NCI-H460 (cell line): ENCODE data around the gene WDR4. TPM values are rescaled to one million over a fixed set of nuclear protein-coding genes. Genes with fewer than 3 reads are reported as not detected.
"Not testable (repeated sequence)": the region's sequence is repeated elsewhere in the genome, so short reads cannot be mapped to it uniquely, and the experiment has no call there.

Experiments used
- DNase-seq: peaks from one replicate; pipeline ENCODE4 v3.0.0-alpha.2; 2016; ENCODE audit warnings: low read depth; ENCODE audit errors: extremely low read depth
- total RNA-seq: library from RNA; depleted of rRNA; stranded (reverse); fragments of >200 nt; shearing (Covaris generic); gene quantifications from 2 replicates; pipeline ENCODE4 v1.2.3, GENCODE V29; 2014; rRNA removed

Gene WDR4
- total RNA-seq, 1 experiment from 2014 or later: 9.8 TPM

DNA sequence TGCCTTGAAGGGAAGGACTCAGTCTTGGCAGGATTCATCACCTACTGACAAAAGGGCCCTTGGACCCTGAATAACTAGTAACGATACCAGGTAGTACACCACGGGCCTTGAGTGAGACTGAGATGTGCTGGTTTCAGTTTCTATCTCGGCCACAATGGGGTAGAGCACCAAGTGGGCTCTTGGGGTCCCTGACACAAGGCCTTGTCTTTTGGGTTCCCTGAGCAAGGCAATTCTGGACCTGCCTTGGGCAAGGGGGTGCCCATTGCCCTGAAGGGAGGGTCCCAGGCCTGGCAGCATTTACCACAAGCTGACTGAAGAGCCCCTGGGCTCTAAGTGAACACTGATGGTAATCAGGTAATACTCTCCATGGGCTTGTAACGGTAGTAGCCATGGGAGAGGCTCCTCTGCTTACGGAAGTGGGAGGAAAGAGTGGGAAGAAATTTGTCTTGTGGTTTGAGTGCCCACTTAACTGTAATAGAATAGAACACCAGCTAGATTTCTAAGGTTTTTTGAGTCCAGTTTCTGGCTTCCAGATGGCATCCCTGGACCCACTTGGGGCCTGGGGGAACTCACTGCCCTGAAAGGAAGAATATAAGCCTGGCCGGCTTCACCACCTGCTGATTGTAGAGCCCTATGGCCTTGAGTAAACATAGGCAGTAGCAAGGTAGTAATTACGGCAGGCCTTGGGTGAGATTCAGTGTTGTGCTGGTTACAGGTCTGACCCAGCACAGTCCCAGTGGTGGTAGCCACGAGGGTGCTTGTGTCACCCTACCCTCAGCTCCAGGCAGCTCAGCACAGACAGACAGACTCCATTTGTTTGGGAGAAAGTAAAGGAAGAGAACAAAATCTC lies 58.5 kb downstream of the WDR4 start:
- DNase-seq: no peak

DNA sequence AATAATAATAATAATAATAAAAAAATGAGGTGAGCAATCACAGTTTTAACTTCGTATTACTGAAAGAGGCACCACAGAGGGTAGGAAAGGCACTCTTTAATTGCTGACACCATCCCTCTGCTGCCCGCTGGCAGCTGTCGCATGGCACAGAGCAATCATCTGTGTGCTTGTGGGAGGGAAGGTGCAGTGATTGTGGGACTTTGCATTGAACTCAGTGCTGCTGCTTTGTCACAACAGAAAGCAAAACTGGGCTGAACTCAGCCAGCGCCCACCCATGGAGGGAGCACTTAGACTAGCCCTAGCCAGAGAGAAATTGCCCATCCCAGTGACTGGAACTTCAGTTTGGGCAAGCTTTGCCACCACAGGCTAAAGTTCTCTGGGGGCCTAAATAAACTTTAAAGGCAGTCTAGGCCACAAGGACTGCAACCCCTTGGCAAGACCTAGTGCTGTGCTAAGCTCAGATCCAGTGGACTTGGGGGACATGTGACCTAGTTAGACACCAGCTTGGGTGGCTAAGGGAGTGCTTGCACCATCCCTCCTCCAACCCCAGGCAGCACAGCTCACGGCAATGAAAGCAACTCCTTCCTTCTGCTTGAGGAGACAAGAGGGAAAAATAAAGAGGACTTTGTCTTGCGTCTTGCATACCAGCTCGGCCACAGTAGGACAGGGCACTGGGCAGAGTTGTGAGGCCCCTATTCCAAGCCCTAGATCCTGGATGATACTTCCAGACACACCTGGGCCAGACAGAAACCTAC lies 59.3 kb downstream of the WDR4 start:
- no peak for DNase-seq

DNA sequence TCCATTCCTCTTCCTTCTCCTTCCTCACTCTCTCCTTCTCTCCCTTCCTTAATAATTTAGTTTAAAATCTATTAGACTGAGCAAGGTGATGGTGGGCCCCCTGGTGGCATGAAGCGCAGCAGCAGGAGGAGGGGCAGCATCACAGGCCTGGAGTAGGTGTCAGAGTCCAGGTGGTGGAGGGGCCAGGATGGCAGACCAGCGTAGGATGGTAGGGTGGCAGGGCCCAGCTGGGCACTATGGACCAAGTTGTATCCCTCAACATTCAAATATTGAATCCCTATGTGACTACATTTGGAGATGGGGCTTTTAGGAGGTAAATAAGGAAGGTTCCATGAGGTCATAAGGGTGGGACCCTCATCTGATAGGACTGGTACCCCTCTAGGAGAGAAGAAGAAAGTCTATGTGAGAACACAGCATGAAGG lies 61.0 kb downstream of the WDR4 start:
- DNase-seq: no peak

DNA sequence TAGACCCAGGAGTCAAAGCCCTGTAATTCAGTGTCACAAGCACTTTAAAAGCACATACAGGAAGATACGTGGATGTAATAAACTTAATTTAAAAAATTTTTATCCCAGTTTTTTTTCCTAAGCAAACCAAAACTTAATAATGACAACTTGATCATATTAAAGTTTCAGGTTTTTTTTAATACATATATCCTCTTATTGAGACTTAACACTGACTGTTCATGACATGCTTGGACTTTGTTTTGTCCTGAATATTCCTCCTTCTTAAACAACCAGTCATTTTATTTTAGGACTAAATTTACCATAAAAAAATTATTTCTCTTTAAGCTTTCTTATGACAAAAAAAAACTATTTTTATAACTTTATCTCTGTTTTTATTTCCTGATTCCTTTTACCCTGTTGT lies 64.1 kb downstream of the WDR4 start:
- DNase-seq: no peak

DNA sequence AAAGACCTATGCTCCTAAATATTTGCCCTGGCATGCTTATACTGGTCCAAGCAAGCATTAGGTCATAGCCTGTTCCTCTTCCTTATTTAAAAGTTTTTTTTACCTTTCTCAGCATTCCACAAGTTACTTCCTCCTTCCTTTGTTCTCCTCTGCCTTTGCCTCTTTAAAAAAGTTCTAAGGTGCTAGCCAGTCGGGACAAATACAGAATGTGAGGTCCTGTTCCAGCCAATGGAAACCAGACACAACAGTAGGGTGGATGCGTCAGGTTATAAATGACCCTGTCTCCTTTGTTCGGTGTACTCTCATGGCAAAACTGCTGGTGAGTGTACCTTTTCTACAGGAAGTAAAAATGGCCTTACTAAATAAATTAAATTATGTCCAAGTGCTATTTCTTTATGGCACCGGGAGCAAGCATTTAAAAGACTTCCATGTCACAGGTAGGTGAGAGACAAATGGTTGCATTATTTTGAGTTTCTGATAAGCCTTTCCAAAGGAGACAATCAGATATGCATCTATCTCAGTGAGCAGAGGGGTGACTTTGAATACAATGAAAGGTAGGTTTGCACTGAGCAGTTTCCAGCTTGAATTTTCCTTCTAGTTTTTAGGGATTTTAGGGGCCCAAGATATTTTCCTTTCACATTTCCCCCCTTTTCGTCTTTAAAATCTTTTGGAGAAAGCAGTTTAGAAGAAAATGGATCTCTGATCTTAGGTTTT lies 66.7 kb downstream of the WDR4 start:
- not testable (repeated sequence) for DNase-seq

DNA sequence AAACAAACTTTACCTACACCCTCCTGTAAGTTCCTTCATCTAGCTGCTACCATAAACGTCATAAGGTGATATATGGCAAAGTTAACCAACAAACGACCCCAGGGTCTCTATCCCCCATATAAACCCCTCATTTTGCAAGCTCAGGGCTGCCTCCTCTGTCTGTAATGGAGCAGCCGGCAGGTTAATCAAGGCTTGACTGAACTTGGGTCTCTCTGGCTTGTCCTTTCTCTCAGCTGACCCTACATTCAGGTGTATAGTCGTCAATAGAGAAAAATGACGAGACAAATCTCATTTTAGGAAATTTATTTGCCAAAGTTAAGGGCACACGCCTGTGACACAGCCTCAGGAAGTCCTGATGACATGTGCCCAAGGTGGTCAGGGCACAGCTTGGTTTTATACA lies 67.4 kb downstream of the WDR4 start:
- no peak for DNase-seq

DNA sequence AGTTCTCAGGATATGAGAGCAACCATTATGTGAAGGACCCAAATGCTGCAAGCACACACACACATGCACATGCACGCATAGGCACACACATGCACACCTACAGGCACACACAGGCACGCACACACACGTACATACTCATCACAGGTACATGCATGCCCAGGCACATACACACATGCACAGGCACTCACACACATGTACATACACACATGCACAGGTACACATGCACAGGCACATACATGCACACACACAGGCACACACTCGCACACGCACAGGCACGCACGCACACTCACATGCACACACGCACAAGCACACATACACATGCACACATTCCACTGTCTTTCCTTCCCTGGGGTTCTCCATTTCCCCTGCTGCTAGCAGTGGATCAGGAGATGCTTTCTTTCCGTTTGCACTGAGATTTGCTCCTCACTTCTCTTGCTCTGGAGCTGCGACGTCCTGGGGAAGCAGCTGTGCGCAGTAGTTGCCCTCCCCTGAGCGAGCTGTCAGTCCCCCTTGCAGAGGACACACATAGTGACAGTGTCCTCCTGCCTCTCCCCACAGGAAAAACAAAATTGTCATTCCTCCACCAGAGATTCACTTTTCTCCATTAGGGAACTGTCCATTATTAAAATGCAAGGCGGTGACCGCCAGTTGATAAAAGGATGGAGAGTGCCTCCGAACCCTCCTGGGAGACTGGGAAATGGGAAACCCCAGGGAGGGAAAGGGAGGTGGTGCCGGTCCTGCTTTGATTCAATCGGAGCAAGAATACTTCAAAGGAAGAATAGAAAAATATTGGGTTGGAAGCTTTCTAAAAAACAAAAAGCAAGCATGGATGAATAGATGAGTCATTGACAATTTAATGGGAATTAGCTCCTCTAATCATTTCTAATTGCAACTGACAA lies 69.5 kb downstream of the WDR4 start:
- no peak for DNase-seq

DNA sequence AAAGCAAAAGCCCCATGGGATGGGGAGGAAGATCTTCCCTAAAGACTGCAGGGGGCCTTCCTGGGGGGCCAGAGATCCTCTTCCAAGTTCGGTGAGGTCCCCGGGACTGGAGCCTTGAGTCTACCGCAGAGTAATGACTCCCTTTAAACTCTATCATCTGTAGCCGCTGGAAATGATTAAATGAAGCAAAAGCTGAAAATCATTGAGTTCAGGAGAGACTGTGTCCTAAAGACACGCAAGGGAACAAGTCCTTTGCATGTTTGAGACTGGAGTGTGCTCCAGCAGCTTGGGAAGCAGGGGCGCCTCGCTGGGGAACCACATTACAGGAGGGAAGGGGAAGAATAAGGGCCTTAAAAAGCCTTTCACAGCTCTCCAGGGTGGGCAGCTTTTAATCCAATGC lies 70.2 kb downstream of the WDR4 start:
- no peak for DNase-seq

DNA sequence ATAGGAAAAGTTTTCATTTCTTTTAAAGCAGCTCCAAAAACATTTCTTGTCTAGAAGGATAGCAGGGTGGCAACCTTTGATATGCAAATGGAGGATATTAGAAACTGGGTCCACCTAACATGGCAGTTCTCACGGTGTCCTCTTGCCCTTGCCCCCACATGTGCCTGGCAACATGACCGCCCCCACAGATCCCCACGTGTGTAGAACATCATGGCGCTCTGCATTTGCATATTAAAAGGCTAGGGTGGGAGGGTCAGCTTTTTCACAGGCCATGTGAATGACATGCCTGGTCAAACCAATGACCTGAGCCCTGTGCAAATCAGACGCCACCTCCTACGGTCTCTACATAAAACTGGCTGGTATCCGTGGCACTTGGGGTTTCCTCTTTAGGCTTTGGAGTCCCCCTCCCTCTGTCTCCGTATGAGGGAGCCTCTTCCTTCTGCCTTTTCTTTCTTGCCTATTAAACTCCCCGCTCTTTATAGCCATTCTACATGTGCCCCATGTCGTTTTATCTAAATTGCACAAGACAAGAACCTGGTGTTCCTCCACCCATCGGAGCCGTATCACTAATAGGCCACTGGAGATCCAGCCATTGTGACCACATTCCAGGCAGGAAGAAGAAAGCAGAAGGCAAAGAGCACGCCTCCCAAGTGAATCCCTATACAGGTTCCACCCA lies 71.3 kb downstream of the WDR4 start:
- no peak for DNase-seq

DNA sequence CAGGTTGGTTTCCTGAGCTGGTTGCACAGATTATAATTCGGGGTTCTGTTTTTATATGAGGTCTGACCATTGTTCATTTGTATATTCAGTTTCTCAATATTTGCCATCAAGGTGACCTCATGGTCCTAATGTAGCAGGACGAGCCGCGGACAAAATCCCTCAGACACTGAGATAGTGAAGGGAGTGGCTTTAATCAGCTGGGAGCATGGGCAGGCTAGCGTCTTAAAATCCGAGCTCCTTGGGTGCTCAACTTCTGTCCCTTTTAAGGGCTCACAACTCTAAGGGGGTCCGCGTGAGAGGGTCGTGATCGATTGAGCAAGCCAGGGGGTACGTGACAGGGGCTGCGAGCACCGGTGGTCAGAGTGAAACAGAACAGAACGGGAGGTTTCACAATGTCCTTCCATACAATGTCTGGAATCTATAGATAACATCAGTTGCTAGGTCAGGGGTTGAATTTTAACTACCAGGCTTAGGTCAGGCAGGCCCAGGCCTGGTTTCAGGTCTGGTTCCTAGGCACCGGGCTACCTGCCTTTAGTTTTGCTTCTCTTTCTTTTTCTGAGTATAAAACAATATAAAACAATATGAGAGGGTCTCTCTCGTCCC lies 71.9 kb downstream of the WDR4 start:
- DNase-seq: not testable (repeated sequence)

DNA sequence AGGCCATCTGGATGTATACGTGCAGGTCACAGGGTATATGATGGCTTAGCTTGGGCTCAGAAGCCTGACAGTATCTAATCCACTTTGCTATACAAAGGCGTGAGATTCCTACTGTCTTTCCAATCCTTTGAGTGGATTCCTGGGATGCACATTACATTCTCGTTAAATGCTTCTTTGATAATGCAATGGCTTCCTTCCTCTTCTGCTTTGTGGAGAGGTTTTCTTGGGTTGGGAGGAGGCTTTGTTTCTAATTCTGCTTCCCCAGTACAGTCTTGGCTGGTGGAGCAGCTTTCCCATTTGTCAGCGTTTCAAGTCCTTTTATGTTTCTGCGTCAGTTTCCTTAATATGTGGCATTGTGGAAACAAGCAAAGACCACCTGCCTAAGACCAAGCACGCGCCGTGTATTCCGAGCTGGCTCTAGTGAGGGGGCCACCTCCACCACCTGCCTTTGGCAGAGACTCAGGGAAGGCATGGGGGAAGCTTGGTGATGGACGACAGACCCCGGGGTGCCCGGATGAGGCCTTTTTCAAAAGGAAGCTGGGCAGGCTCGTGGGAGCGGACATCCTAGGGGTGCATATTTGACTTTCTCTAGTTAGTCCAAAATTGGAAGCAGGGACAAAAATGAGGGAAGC lies 72.7 kb downstream of the WDR4 start:
- no peak for DNase-seq

DNA sequence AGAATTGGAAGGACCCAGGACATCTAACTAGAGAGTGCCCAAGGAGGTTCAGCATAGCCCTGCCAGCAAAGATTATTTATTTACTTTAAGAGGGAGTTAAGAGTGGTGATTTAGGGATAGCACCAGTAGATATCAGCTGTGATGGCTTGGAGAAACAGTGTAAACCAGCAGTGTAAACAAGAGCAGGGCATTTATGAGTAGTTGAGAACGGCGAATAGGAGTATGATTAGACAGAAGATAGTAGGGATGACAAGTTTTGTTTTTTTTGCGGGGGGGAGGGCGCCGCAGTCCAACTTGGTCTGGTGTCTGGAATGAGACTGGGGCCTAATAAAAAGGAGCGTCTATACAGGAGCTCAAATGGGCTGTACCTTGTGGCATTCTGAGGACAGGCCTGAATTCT lies 77.7 kb downstream of the WDR4 start:
- DNase-seq: not testable (repeated sequence)

DNA sequence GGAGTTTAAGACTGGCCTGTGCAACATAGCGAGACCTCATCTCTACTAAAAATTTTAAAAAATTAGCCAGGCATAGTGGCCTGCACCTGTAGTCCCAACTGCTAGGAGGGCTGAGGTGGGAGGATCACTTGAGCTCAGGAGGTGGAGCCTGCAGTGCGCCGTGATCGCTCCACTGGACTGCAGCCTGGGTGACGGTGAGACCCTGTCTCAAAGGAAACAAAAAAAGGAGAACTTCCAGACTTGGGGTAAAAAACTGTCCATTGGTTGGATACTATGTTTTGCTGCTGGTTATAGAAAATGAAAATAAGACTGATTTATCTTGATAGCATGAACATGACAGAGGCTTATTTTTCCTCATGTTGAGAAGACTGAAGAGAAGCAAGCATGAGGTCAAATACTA lies 79.4 kb downstream of the WDR4 start:
- DNase-seq: no peak

DNA sequence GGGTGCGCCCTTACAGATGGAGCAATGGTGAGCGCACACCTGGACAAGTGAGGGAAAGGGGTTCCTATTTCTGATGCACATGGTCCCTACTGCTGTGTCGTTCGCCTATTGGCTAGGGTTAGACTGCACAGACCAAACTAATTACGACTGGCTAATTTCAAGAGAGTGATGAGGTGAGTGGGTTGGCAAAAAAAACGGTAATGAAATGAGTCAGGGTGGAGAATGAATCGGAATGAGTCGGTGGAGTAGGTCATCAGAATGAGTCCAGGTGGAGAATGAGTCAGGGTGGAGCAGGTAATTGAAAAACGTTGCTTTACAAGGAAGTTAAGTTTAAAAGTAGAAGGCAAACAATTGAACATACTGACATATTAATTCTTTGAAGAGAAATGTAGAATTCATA lies 79.8 kb downstream of the WDR4 start:
- DNase-seq: no peak

Other genes with a start within 250 kb of the WDR4 start
- gene PDE9A, start 225.9 kb downstream of the WDR4 start, total RNA-seq: 5.2 and 5.3 TPM in 2 replicates
- 28.0 and 30.1 TPM in 2 replicates for gene NDUFV3, start 13.8 kb upstream of the WDR4 start, total RNA-seq
- gene ERVH48-1, start 46.1 kb upstream of the WDR4 start, total RNA-seq: not detected in 2 replicates
- gene PKNOX1, start 95.0 kb upstream of the WDR4 start, total RNA-seq: 9.7 and 9.8 TPM in 2 replicates
- gene CBS, start 196.3 kb upstream of the WDR4 start, total RNA-seq: 44.9 and 46.2 TPM in 2 replicates
- gene U2AF1, start 228.0 kb upstream of the WDR4 start, total RNA-seq: 23.2 and 26.8 TPM in 2 replicates